ENCODE measurements around the gene GPX2. TPM values are rescaled to one million over a fixed set of nuclear protein-coding genes. Genes with fewer than 3 reads are reported as not detected.
A peak's percentile ranks its signal among the peaks of the same experiment; 100 is the strongest.

Gene GPX2
- total RNA-seq, 2 donors from 2014 or later: not detected

GRCh38 chr14:64966976-64967375 is 24.4 kb upstream of the GPX2 start:
- DNase-seq: no peak
- ATAC-seq: no peak
- intact Hi-C loops (cut with DNase I): no loop called here

GRCh38 chr14:64965356-64966000 is 22.9 kb upstream of the GPX2 start:
- intact Hi-C loops (cut with DNase I): no loop called here
- DNase-seq: no peak
- ATAC-seq: no peak

- DNase-seq: no peak
- intact Hi-C loops (cut with DNase I): no loop called here
- ATAC-seq: no peak
Observed at GRCh38 chr14:64963611-64964010, 21.1 kb upstream of the GPX2 start.

GRCh38 chr14:64960762-64961276 is 18.3 kb upstream of the GPX2 start:
- intact Hi-C loops (cut with DNase I): no loop called here
- DNase-seq (no peak), ATAC-seq (no peak)

GRCh38 chr14:64958743-64959142 is 16.2 kb upstream of the GPX2 start:
- DNase-seq (no peak), ATAC-seq (no peak)
- intact Hi-C loops (cut with DNase I): no loop called here

- intact Hi-C loops (cut with DNase I): no loop called here
- no peak for DNase-seq
- ATAC-seq: no peak
Observed at GRCh38 chr14:64958201-64958600, 15.7 kb upstream of the GPX2 start.

- DNase-seq: no peak
- no peak for ATAC-seq
- intact Hi-C loops (cut with DNase I): no loop called here
Observed at GRCh38 chr14:64956697-64957406, 14.3 kb upstream of the GPX2 start.

GRCh38 chr14:64955297-64955696 is 12.8 kb upstream of the GPX2 start:
- ATAC-seq: no peak
- no peak for DNase-seq
- intact Hi-C loops (cut with DNase I): no loop called here

- DNase-seq: no peak
- ATAC-seq: no peak
- intact Hi-C loops (cut with DNase I): no loop called here
Observed at GRCh38 chr14:64954491-64955240, 12.1 kb upstream of the GPX2 start.

- intact Hi-C loops (cut with DNase I): no loop called here
- ATAC-seq: no peak
- DNase-seq: no peak
Observed at GRCh38 chr14:64953661-64954060, 11.1 kb upstream of the GPX2 start.

GRCh38 chr14:64953310-64953654 is 10.7 kb upstream of the GPX2 start:
- intact Hi-C loops (cut with DNase I): no loop called here
- ATAC-seq (no peak), DNase-seq (no peak)

- intact Hi-C loops (cut with DNase I): no loop called here
- DNase-seq (no peak), ATAC-seq (no peak)
Observed at GRCh38 chr14:64952598-64953309, 10.2 kb upstream of the GPX2 start.

GRCh38 chr14:64951724-64952123 is 9.2 kb upstream of the GPX2 start:
- intact Hi-C loops (cut with DNase I): no loop called here
- DNase-seq: no peak
- peak; percentile 31 to 48 for ATAC-seq

GRCh38 chr14:64951291-64951690 is 8.7 kb upstream of the GPX2 start:
- intact Hi-C loops (cut with DNase I): no loop called here
- DNase-seq: no peak
- no peak for ATAC-seq

GRCh38 chr14:64950889-64951288 is 8.3 kb upstream of the GPX2 start:
- ATAC-seq: peak; percentile 80 to 84
- DNase-seq: peak; percentile 69
- intact Hi-C loops (cut with DNase I): no loop called here

GRCh38 chr14:64948612-64949210 is 6.2 kb upstream of the GPX2 start:
- DNase-seq: no peak
- intact Hi-C loops (cut with DNase I): no loop called here

GRCh38 chr14:64947710-64948611 is 5.4 kb upstream of the GPX2 start:
- DNase-seq (no peak), ATAC-seq (no peak)
- intact Hi-C loops (cut with DNase I): no loop called here

More at GRCh38 chr14:64948612-64949210, 6.2 kb upstream of the GPX2 start:
- peak in 1 of 2 donors; percentile 12 for ATAC-seq

GRCh38 chr14:64946310-64947045 is 3.9 kb upstream of the GPX2 start:
- intact Hi-C loops (cut with DNase I): no loop called here

More at GRCh38 chr14:64946310-64947045, 3.9 kb upstream of the GPX2 start:
- ATAC-seq (no peak), DNase-seq (no peak)
